IMR-90 (cell line): ENCODE data around the gene IFNE. TPM values are rescaled to one million over a fixed set of nuclear protein-coding genes. Genes with fewer than 3 reads are reported as not detected.
A peak's percentile ranks its signal among the peaks of the same experiment; 100 is the strongest.

Experiments used
- ATAC-seq: fragments of 200-7000 bp; cut with Tn5 transposase; 2 replicates; pipeline ENCODE4 v1.9.1; 2020; ENCODE audit warnings: low read depth, mild to moderate bottlenecking, moderate library complexity
- BruUV-seq: library from RNA; stranded (reverse); fragments of 400-500 nt; replicated peaks from 2 replicates; lab custom pipeline; 2021; lab: Mats Ljungman, UMichigan
- CTCF ChIA-PET: fragments of 300-600 bp; formaldehyde crosslinking; extraction: SDS; loops from one replicate; lab custom pipeline; 2021; ENCODE audit warnings: antibody characterized with exemption; lab: Yijun Ruan, JAX
- POLR2A ChIA-PET: fragments of 300-600 bp; sonication (Branson Sonifier 250); formaldehyde crosslinking; loops from one replicate; lab custom pipeline; 2022; ENCODE audit warnings: antibody characterized with exemption; ENCODE audit not compliant: unreplicated experiment; lab: Charles Lee
- DNase-seq: peaks from one replicate; pipeline ENCODE4 v3.0.0; 2013
- H2AFZ ChIP-seq: replicated peaks from 2 replicates; pipeline ENCODE3; 2013; ENCODE audit warnings: low read length, mild to moderate bottlenecking; ENCODE audit not compliant: poor library complexity
- H2AK5ac ChIP-seq: 2 replicates; pipeline ENCODE4 v1.6.1; 2013; ENCODE audit warnings: low read depth, low read length, inconsistent platforms
- H2AK9ac ChIP-seq: replicated peaks from 2 replicates; pipeline ENCODE3; 2013; ENCODE audit warnings: mild to moderate bottlenecking, low read depth, low read length, moderate library complexity; ENCODE audit not compliant: poor library complexity
- H2BK120ac ChIP-seq: 2 replicates; pipeline ENCODE4 v1.6.1; 2013; ENCODE audit warnings: low read depth, low read length, inconsistent platforms
- H2BK15ac ChIP-seq: 3 replicates; pipeline ENCODE4 v1.6.1; 2013; ENCODE audit warnings: low read depth, low read length, inconsistent platforms
- H2BK20ac ChIP-seq: 2 replicates; pipeline ENCODE4 v1.6.1; 2013; ENCODE audit warnings: low read depth, mild to moderate bottlenecking, inconsistent platforms, low read length, moderate library complexity
- H2BK5ac ChIP-seq: 2 replicates; pipeline ENCODE4 v1.6.1; 2013; ENCODE audit warnings: mild to moderate bottlenecking, low read depth, low read length, inconsistent platforms; ENCODE audit not compliant: poor library complexity, severe bottlenecking
- H3K14ac ChIP-seq: replicated peaks from 2 replicates; pipeline ENCODE4 v1.6.1; 2013; ENCODE audit warnings: low read depth, low read length, inconsistent platforms
- H3K18ac ChIP-seq: 2 replicates; pipeline ENCODE4 v1.6.1; 2013; ENCODE audit warnings: low read depth, low read length, control low read depth
- H3K23ac ChIP-seq: 2 replicates; pipeline ENCODE4 v1.6.1; 2013; ENCODE audit warnings: low read depth, low read length, inconsistent platforms
- H3K27ac ChIP-seq: 2 replicates; pipeline ENCODE4 v1.5.1; 2013; ENCODE audit warnings: mild to moderate bottlenecking, control low read depth, low read length; ENCODE audit not compliant: insufficient read depth
- H3K27me3 ChIP-seq: 2 replicates; pipeline ENCODE4 v1.6.1; 2013; ENCODE audit warnings: low read length; ENCODE audit not compliant: control insufficient read depth, insufficient read depth
- H3K36me3 ChIP-seq: 2 replicates; pipeline ENCODE4 v1.6.1; 2013; ENCODE audit warnings: low read length, mixed read lengths; ENCODE audit not compliant: control insufficient read depth, insufficient read depth
- H3K4ac ChIP-seq: 2 replicates; pipeline ENCODE4 v1.6.1; 2013; ENCODE audit warnings: low read depth, low read length, inconsistent platforms
- H3K4me1 ChIP-seq: 2 replicates; pipeline ENCODE4 v1.6.1; 2013; ENCODE audit warnings: low read length, mixed read lengths; ENCODE audit not compliant: control insufficient read depth, insufficient read depth
- H3K4me2 ChIP-seq: 2 replicates; pipeline ENCODE4 v1.6.1; 2013; ENCODE audit warnings: low read depth, mild to moderate bottlenecking, control low read depth, low read length, moderate library complexity
- H3K4me3 ChIP-seq: 2 replicates; pipeline ENCODE4 v1.5.1; 2013; ENCODE audit warnings: low read depth, mild to moderate bottlenecking, control low read depth, low read length, moderate library complexity; ENCODE audit not compliant: insufficient read depth
- H3K56ac ChIP-seq: 2 replicates; pipeline ENCODE4 v1.6.1; 2013; ENCODE audit warnings: low read length, inconsistent platforms; ENCODE audit not compliant: insufficient read depth; ENCODE audit errors: extremely low read depth
- H3K79me1 ChIP-seq, 2 experiments: 2 replicates each; pipeline ENCODE4 v1.6.1; 2013; ENCODE audit warnings: low read length in 2 of 2, inconsistent platforms in 1 of 2, low read depth in 1 of 2
- H3K9ac ChIP-seq: 2 replicates; pipeline ENCODE4 v1.6.1; 2013; ENCODE audit warnings: low read depth, low read length, control low read depth
- H3K9me1 ChIP-seq: 2 replicates; pipeline ENCODE4 v1.6.1; 2013; ENCODE audit warnings: low read length, inconsistent platforms; ENCODE audit not compliant: insufficient read depth
- H3K9me3 ChIP-seq: 2 replicates; pipeline ENCODE4 v1.6.1; 2013; ENCODE audit warnings: low read length; ENCODE audit not compliant: control insufficient read depth, insufficient read depth
- H4K20me1 ChIP-seq: 2 replicates; pipeline ENCODE4 v1.6.1; 2013; ENCODE audit warnings: low read length, inconsistent platforms; ENCODE audit not compliant: insufficient read depth
- H4K5ac ChIP-seq: 2 replicates; pipeline ENCODE4 v1.6.1; 2013; ENCODE audit warnings: mild to moderate bottlenecking, low read depth, low read length, control low read depth
- H4K8ac ChIP-seq, 2 experiments: 2 replicates each; pipeline ENCODE4 v1.6.1; 2013; ENCODE audit warnings: low read depth in 2 of 2, low read length in 2 of 2, control low read depth in 1 of 2, inconsistent platforms in 1 of 2
- H4K91ac ChIP-seq: 2 replicates; pipeline ENCODE4 v1.6.1; 2013; ENCODE audit warnings: low read depth, low read length, inconsistent platforms; ENCODE audit not compliant: insufficient read depth
- CEBPB ChIP-seq: IDR thresholded peaks from 2 replicates; pipeline ENCODE4 v1.6.1; 2012; ENCODE audit warnings: low read depth, low read length, improper control_type of control experiment
- CHD1 ChIP-seq: IDR thresholded peaks from 2 replicates; pipeline ENCODE4 v1.6.1; 2012; ENCODE audit warnings: low read depth, low read length, improper control_type of control experiment
- FOS ChIP-seq: fragments of 150-350 bp; IDR thresholded peaks from 2 replicates; pipeline ENCODE4 v1.6.1; 2016; ENCODE audit warnings: low read depth, low read length
- MAZ ChIP-seq: IDR thresholded peaks from 2 replicates; pipeline ENCODE4 v1.6.1; 2012; ENCODE audit warnings: low read depth, mild to moderate bottlenecking, low read length, improper control_type of control experiment, moderate library complexity, borderline replicate concordance
- WGBS, 2 experiments: methylation state at CpG; one replicate each; pipeline versions ENCODE4 v1.1.5 to v1.1.7; 2013; ENCODE audit warnings: missing lambda C conversion rate in 2 of 2; ENCODE audit not compliant: insufficient read length in 1 of 2; ENCODE audit errors: extremely low coverage in 2 of 2; 5-methylcytosine and 5-hydroxymethylcytosine counted together
- dilution Hi-C: fragments of 300-500 bp; cut with HindIII; formaldehyde crosslinking; loops from one replicate; pipeline ENCODE4 v1.14.3; 2018; ENCODE audit warnings: low sequenced_read_pairs; ENCODE audit not compliant: unreplicated experiment
- in situ Hi-C: fragments of 300-500 bp; cut with MboI; formaldehyde crosslinking; loops from 3 replicates; pipeline ENCODE4 v1.14.3; 2019; ENCODE audit warnings: low sequenced_read_pairs, inconsistent platforms, mixed read lengths
- intact Hi-C: fragments of 100-400 bp; cut with micrococcal nuclease; formaldehyde crosslinking; loops from 2 replicates; pipeline ENCODE4 v1.10.0; 2022
- polyA plus RNA-seq, 3 experiments: library from polyadenylated mRNA; depleted of rRNA; stranded (reverse); fragments of >200 nt; gene quantifications; 2 replicates each; pipeline ENCODE4 v1.2.3, GENCODE V29; 2012; ENCODE audit warnings: low replicate concordance in 1 of 3
- total RNA-seq: library from RNA; depleted of rRNA; stranded (reverse); fragments of >200 nt; gene quantifications from 2 replicates; pipeline ENCODE4 v1.2.3, GENCODE V29; 2012

Gene IFNE
- total and polyA plus RNA-seq, 2 of the 4 experiments (the other 2 are of a cell fraction), result 1.4 to 1.8 TPM

- no peak overlapping the region for H3K4me2 ChIP-seq
- H3K56ac ChIP-seq, result no peak overlapping the region
- no peak overlapping the region for H2AK5ac ChIP-seq
- H3K14ac ChIP-seq, result no peak overlapping the region
- no peak overlapping the region for H3K23ac ChIP-seq
- intact Hi-C loops (no loop called here), in situ Hi-C loops (no loop called here), dilution Hi-C loops (no loop called here)
- no peak overlapping the region for H3K9ac ChIP-seq
- H3K4me3 ChIP-seq, result no peak overlapping the region
- WGBS, 2 experiments, result no CpG with 5 or more reads among the region's 4 CpGs
- no peak overlapping the region for H2AK9ac ChIP-seq
- ATAC-seq, result no peak
- H2BK20ac ChIP-seq, result no peak overlapping the region
- no peaks in the 10 kb centered on the region for H4K20me1 ChIP-seq
- H3K27me3 ChIP-seq, result no peaks in the 10 kb centered on the region
- ChIA-PET POLR2A (no interaction called here), CTCF (no interaction called here)
- no peaks in the 10 kb centered on the region; the same call in 1 of the 2 replicates for H3K4me1 ChIP-seq
- no peak for DNase-seq
- no peak overlapping the region for H2AFZ ChIP-seq
- H3K18ac ChIP-seq, result no peak overlapping the region
- H3K79me1 ChIP-seq, result no peaks in the 10 kb centered on the region
- H4K8ac ChIP-seq, result no peak overlapping the region
- H3K4ac ChIP-seq, result no peak overlapping the region
- BruUV-seq, result no TSS peak
- no peak overlapping the region for H4K5ac ChIP-seq
- H3K27ac ChIP-seq, result no peak overlapping the region
- no peaks in the 10 kb centered on the region for H3K36me3 ChIP-seq
- no peak for TF ChIP-seq CHD1
- 0 out of 2 replicates have a peak, but pooled peaks have one; percentile 16 for TF ChIP-seq CEBPB
- TF ChIP-seq FOS, result no peak
- TF ChIP-seq MAZ, result no peak
- H2BK120ac ChIP-seq, result no peak overlapping the region
- no peaks in the 10 kb centered on the region for H3K9me3 ChIP-seq
- H4K91ac ChIP-seq, result no peak overlapping the region
- no peak overlapping the region for H2BK5ac ChIP-seq
- no peaks in the 10 kb centered on the region for H3K9me1 ChIP-seq
- H2BK15ac ChIP-seq, result no peak overlapping the region
Measured at GRCh38 chr9:21443849-21444625, 38.1 kb downstream of the IFNE start.
